Measurements from ENCODE around the gene RNASEH2B. TPM values are rescaled to one million over a fixed set of nuclear protein-coding genes. Genes with fewer than 3 reads are reported as not detected.
A peak's percentile ranks its signal among the peaks of the same experiment; 100 is the strongest.

RNASEH2B gene
- total RNA-seq, 2 donors from 2014 or later = 64.2 to 66.0 TPM

- Mint-ChIP-seq H3K27me3 (no peaks in the 10 kb centered on the region), H3K4me1 (peaks cover 13% of the 10 kb centered on the region), H3K4me3 (no peak overlapping the region), H3K36me3 (ENCODE audit: low read depth) (peaks cover 17% of the 10 kb centered on the region), H3K27ac (no peak overlapping the region)
- no peak for DNase-seq
- H3K9me3 ChIP-seq (ENCODE audit: control insufficient read depth, low read length, poor library complexity, severe bottlenecking) = no peaks in the 10 kb centered on the region
- no peak for ATAC-seq
These were observed 22.5 kb downstream of the RNASEH2B start for GRCh38 chr13:50932091-50932490.

- Mint-ChIP-seq H3K27ac (no peak overlapping the region), H3K4me3 (no peak overlapping the region), H3K27me3 (no peaks in the 10 kb centered on the region), H3K4me1 (peaks cover 2% of the 10 kb centered on the region), H3K36me3 (ENCODE audit: low read depth) (peaks cover 15% of the 10 kb centered on the region)
- H3K9me3 ChIP-seq (ENCODE audit: control insufficient read depth, low read length, poor library complexity, severe bottlenecking) = no peaks in the 10 kb centered on the region
- DNase-seq (no peak), ATAC-seq (no peak)
These were observed 25.3 kb downstream of the RNASEH2B start for GRCh38 chr13:50934735-50935435.

DNA sequence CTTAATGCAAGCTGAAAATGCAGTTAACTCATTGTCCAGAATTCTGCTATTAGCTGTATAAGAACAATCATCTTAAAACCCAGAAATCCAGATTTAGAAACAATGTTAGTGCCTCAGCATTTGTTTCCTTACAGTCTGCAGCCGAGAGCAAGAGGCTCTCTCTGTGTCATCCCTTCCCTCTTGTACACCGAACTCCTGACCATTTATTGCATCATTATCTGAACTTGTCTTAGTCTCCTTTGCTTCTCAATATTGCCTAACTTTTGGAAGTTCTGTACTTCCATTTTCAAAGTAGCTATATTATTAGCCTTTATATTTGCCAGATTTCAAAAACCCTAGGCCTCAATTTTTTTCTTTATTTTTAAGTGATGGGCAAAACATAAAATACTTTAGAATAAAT lies 27.1 kb downstream of the RNASEH2B start:
- H3K27ac Mint-ChIP-seq = no peak overlapping the region
- H3K4me1 Mint-ChIP-seq = peaks cover 4% of the 10 kb centered on the region
- no peaks in the 10 kb centered on the region for H3K27me3 Mint-ChIP-seq
- no peak for ATAC-seq
- no peak overlapping the region for H3K4me3 Mint-ChIP-seq
- H3K36me3 Mint-ChIP-seq (ENCODE audit: low read depth) = peaks cover 20% of the 10 kb centered on the region
- no peak for DNase-seq
- no peaks in the 10 kb centered on the region for H3K9me3 ChIP-seq (ENCODE audit: control insufficient read depth, low read length, poor library complexity, severe bottlenecking)

GRCh38 chr13:50940509-50940908 lies 30.9 kb downstream of the RNASEH2B start:
- ATAC-seq (no peak), DNase-seq (no peak)
- H3K36me3 Mint-ChIP-seq (ENCODE audit: low read depth) = peaks cover 18% of the 10 kb centered on the region
- H3K27ac Mint-ChIP-seq = peak overlapping the region; percentile 72
- H3K4me1 Mint-ChIP-seq = peaks cover 7% of the 10 kb centered on the region
- no peaks in the 10 kb centered on the region for H3K9me3 ChIP-seq (ENCODE audit: control insufficient read depth, low read length, poor library complexity, severe bottlenecking)
- H3K27me3 Mint-ChIP-seq = no peaks in the 10 kb centered on the region
- no peak overlapping the region for H3K4me3 Mint-ChIP-seq

DNA sequence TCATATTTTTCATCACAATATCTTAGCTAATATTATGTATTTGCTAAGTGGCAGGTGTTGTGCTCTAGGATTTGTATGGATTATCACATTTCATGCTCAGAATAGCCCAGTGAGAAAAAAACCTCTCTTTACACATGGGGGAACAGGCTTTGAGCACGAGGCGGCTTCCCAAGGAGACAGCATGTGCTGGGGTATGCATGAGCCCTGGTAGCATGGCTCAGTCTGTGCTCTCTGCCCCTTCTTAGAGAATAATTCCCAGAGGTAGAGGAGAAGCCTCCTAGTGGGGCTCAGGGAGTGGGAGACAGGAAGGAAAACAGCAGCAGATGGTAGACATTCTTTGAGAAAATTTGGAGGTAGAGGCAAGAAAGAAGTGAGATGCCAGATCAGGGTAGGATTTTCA lies 31.6 kb downstream of the RNASEH2B start:
- H3K9me3 ChIP-seq (ENCODE audit: control insufficient read depth, low read length, poor library complexity, severe bottlenecking) = no peaks in the 10 kb centered on the region
- Mint-ChIP-seq H3K36me3 (ENCODE audit: low read depth) (peaks cover 12% of the 10 kb centered on the region), H3K4me1 (peaks cover 7% of the 10 kb centered on the region), H3K27me3 (no peaks in the 10 kb centered on the region), H3K4me3 (no peak overlapping the region), H3K27ac (peak overlapping the region; percentile 72)
- DNase-seq (no peak), ATAC-seq (no peak)

- H3K4me3 Mint-ChIP-seq = no peak overlapping the region
- no peak overlapping the region for H3K27ac Mint-ChIP-seq
- no peak for ATAC-seq
- no peaks in the 10 kb centered on the region for H3K9me3 ChIP-seq (ENCODE audit: control insufficient read depth, low read length, poor library complexity, severe bottlenecking)
- DNase-seq = no peak
- peaks cover 7% of the 10 kb centered on the region for H3K4me1 Mint-ChIP-seq
- no peaks in the 10 kb centered on the region for H3K27me3 Mint-ChIP-seq
- H3K36me3 Mint-ChIP-seq (ENCODE audit: low read depth) = peaks cover 10% of the 10 kb centered on the region
These were observed 33.2 kb downstream of the RNASEH2B start for GRCh38 chr13:50942630-50943311.

DNA sequence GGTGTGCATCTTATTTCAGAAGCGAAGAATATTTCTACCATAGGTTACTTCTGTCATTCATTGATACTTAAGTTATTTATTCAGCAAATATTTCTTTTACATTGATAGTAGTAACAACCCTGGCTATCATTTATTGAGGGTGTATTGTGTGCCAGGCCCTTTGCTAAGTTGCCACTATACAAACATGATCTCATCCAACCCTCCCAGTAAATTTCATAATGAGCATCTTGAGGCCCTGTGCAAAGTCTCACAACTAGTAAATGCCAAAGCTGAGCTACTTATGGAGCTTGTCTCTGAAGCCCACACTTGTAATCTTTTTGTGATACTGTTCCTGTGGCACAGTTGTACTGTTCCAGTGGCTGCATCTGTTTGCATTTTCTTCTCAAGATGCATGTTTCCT lies 36.1 kb downstream of the RNASEH2B start:
- Mint-ChIP-seq H3K36me3 (ENCODE audit: low read depth) (peaks cover 10% of the 10 kb centered on the region), H3K27ac (no peak overlapping the region), H3K4me3 (no peak overlapping the region), H3K27me3 (no peaks in the 10 kb centered on the region), H3K4me1 (peaks cover 6% of the 10 kb centered on the region)
- H3K9me3 ChIP-seq (ENCODE audit: control insufficient read depth, low read length, poor library complexity, severe bottlenecking) = no peaks in the 10 kb centered on the region
- DNase-seq = no peak
- no peak for ATAC-seq

DNA sequence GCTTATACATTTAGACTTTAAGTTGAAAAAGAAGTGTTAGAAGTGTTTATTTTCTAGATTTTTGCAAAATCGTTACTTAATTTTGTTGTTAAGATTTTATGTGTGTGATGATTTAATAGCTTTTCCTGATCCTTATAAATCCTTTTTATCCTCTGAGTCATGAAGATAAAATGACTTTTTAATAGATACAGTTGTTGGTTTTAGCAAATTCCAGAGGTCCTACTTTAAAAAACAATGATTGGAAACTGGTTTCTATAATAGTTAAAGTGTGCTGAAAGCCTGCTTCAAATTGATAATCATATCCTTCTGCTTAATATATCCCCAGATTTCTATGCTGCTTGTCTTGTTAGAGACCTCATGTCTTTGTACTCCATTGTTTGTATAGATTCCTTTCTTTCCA lies 39.0 kb downstream of the RNASEH2B start:
- Mint-ChIP-seq H3K4me1 (peaks cover 3% of the 10 kb centered on the region), H3K27me3 (no peaks in the 10 kb centered on the region), H3K36me3 (ENCODE audit: low read depth) (peaks cover 12% of the 10 kb centered on the region), H3K4me3 (no peak overlapping the region), H3K27ac (no peak overlapping the region)
- DNase-seq (no peak), ATAC-seq (no peak)
- H3K9me3 ChIP-seq (ENCODE audit: control insufficient read depth, low read length, poor library complexity, severe bottlenecking) = no peaks in the 10 kb centered on the region

DNA sequence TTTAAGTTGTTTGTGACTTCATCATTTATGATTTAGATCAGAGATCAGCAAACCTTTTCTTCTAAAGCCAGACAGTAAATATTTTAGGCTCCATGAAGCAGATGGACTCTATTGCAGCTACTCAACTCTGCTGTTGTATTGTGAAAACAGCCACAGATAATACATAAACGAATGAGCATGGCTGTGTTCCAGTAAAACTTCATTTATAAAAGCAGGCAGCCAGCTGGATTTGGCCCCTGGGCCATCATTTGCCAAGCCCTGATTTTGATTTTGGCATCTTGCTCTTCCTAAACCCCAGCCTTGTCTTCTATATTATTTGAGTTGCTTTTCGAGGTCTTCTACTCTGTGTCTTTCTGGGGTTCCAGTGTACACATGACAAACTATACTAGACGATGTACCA lies 41.3 kb downstream of the RNASEH2B start:
- H3K9me3 ChIP-seq (ENCODE audit: control insufficient read depth, low read length, poor library complexity, severe bottlenecking) = no peaks in the 10 kb centered on the region
- Mint-ChIP-seq H3K4me1 (peaks cover 3% of the 10 kb centered on the region), H3K27ac (no peak overlapping the region), H3K36me3 (ENCODE audit: low read depth) (peaks cover 10% of the 10 kb centered on the region), H3K4me3 (no peak overlapping the region), H3K27me3 (no peaks in the 10 kb centered on the region)
- ATAC-seq = no peak
- DNase-seq = no peak

- Mint-ChIP-seq H3K27ac (peak overlapping the region; percentile 19), H3K4me3 (no peak overlapping the region), H3K27me3 (no peaks in the 10 kb centered on the region), H3K36me3 (ENCODE audit: low read depth) (peaks cover 9% of the 10 kb centered on the region), H3K4me1 (peaks cover 3% of the 10 kb centered on the region)
- DNase-seq (no peak), ATAC-seq (no peak)
- H3K9me3 ChIP-seq (ENCODE audit: control insufficient read depth, low read length, poor library complexity, severe bottlenecking) = no peaks in the 10 kb centered on the region
These were observed 41.8 kb downstream of the RNASEH2B start for GRCh38 chr13:50951366-50951765.

DNA sequence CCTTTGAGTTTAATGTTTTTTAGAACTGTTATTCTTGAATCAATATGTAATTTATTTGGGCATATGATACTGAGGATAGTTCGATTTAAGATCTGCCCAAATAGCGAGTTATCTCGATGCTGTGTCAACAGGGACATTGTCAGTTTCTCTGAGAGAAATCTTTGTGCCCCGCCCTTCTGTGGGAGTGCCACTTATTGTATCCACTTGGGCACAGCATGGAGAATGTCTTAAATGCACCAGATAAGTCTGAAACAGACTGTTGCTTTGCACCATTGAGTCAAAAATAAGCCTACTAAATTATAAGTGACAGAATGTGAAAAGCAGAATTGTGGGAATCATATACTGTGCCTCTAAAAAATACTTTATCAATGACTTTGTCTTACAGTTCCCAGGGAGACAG lies 45.6 kb downstream of the RNASEH2B start:
- Mint-ChIP-seq H3K36me3 (ENCODE audit: low read depth) (peaks cover 7% of the 10 kb centered on the region), H3K4me3 (no peak overlapping the region), H3K27ac (peak overlapping the region; percentile 11), H3K27me3 (no peaks in the 10 kb centered on the region), H3K4me1 (peaks cover 12% of the 10 kb centered on the region)
- no peak for DNase-seq
- no peak for ATAC-seq
- no peaks in the 10 kb centered on the region for H3K9me3 ChIP-seq (ENCODE audit: control insufficient read depth, low read length, poor library complexity, severe bottlenecking)

DNA sequence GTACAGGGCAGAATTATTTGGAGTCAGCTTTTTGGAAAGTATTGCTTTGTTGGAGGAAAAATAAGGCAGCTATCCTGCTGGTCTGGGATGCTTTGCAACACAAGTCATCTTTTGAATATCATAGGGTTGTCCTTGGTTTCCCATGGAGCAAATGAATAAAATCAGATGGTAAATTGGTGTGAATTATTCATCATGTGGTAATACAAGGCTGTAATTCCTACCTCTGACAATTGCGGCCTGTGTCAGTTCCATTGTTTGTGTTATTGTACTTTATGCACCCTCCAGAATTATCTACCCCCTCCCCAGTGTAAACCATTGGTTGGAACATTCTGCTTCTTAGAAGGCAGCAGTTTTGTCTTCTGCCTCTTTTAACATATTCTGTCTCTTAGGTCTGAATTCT lies 46.2 kb downstream of the RNASEH2B start:
- H3K9me3 ChIP-seq (ENCODE audit: control insufficient read depth, low read length, poor library complexity, severe bottlenecking) = no peaks in the 10 kb centered on the region
- no peak for DNase-seq
- H3K4me1 Mint-ChIP-seq = peaks cover 12% of the 10 kb centered on the region
- H3K4me3 Mint-ChIP-seq = no peak overlapping the region
- no peaks in the 10 kb centered on the region for H3K27me3 Mint-ChIP-seq
- ATAC-seq = no peak
- no peak overlapping the region for H3K27ac Mint-ChIP-seq
- H3K36me3 Mint-ChIP-seq (ENCODE audit: low read depth) = peaks cover 7% of the 10 kb centered on the region

DNA sequence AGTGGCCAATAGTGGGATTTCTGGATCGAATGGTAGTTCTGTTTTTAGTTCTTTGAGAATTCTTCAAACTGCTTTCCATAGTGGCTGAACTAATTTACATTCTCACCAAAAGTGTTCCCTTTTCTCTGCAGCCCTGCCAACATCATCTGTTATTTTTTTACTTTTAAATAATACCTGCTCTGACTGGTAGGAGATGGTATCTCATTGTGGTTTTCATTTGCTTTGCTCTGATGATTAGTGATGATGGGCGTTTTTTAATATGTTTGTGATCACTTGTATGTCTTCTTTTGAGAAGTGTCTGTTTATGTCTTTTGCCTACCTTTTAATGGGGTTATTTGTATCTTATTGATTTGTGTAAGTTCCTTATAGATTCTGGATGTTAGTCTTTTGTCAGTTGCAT lies 48.0 kb downstream of the RNASEH2B start:
- Mint-ChIP-seq H3K27ac (no peak overlapping the region), H3K27me3 (no peaks in the 10 kb centered on the region), H3K36me3 (ENCODE audit: low read depth) (peaks cover 5% of the 10 kb centered on the region), H3K4me3 (no peak overlapping the region), H3K4me1 (peaks cover 12% of the 10 kb centered on the region)
- peak; percentile 33 for ATAC-seq
- DNase-seq = no peak
- no peaks in the 10 kb centered on the region for H3K9me3 ChIP-seq (ENCODE audit: control insufficient read depth, low read length, poor library complexity, severe bottlenecking)

DNA sequence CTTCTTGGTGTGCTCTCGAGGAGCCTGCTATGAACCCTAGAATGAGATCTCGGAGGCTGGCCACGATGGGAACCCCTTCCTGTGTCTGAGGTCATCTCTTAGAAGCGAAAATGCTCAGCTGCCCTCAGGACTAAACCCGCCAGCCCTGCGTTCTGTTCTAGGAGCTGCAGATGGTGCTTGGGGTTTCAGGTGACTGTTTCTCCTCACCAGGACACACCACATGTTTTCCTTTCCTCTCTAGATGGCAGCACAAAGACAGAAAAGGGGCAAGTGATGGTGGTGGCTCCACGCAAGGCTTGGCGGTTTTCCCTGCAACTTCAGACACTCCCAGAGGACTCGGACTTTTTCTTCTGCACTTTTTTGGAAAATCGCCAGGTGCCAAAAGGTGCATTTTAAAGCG lies 60.1 kb downstream of the RNASEH2B start:
- Mint-ChIP-seq H3K4me3 (no peak overlapping the region), H3K27ac (no peak overlapping the region), H3K27me3 (no peaks in the 10 kb centered on the region), H3K4me1 (peaks cover 3% of the 10 kb centered on the region), H3K36me3 (ENCODE audit: low read depth) (peaks cover 12% of the 10 kb centered on the region)
- no peaks in the 10 kb centered on the region for H3K9me3 ChIP-seq (ENCODE audit: control insufficient read depth, low read length, poor library complexity, severe bottlenecking)
- no peak for ATAC-seq
- DNase-seq = no peak
